IPS-18a (cell line): ENCODE data around the gene TRAF2.

ENCODE experiments used
- H3K27ac ChIP-seq: one replicate; pipeline ENCODE4 v1.5.1; 2013; ENCODE audit warnings: low read length
- H3K27me3 ChIP-seq: one replicate; pipeline ENCODE4 v1.6.1; 2013; ENCODE audit warnings: mild to moderate bottlenecking, low read length; ENCODE audit not compliant: control insufficient read depth, insufficient read depth
- H3K36me3 ChIP-seq: one replicate; pipeline ENCODE4 v1.6.1; 2013; ENCODE audit warnings: low read depth, low read length; ENCODE audit not compliant: control insufficient read depth
- H3K4me1 ChIP-seq: one replicate; pipeline ENCODE4 v1.6.1; 2013; ENCODE audit warnings: low read depth, low read length; ENCODE audit not compliant: control insufficient read depth
- H3K4me3 ChIP-seq: one replicate; pipeline ENCODE4 v1.5.1; 2013; ENCODE audit warnings: low read length
- H3K9ac ChIP-seq: one replicate; pipeline ENCODE4 v1.6.1; 2013; ENCODE audit warnings: mild to moderate bottlenecking, low read length, moderate library complexity
- H3K9me3 ChIP-seq: one replicate; pipeline ENCODE4 v1.6.1; 2013; ENCODE audit warnings: low read depth, low read length; ENCODE audit not compliant: control insufficient read depth

TRAF2 gene

GRCh38 chr9:136970361-136970760, 84.0 kb downstream of the TRAF2 start:
- no peak overlapping the region for H3K9ac ChIP-seq
- no peaks in the 10 kb centered on the region for H3K9me3 ChIP-seq
- H3K4me3 ChIP-seq: no peak overlapping the region

GRCh38 chr9:136971746-136972145, 85.4 kb downstream of the TRAF2 start:
- Histone ChIP-seq H3K9ac (no peak overlapping the region), H3K36me3 (no peaks in the 10 kb centered on the region), H3K9me3 (no peaks in the 10 kb centered on the region), H3K27me3 (peaks cover under 1% of the 10 kb centered on the region), H3K4me3 (no peak overlapping the region), H3K27ac (no peak overlapping the region), H3K4me1 (no peaks in the 10 kb centered on the region)

More at GRCh38 chr9:136970361-136970760, 84.0 kb downstream of the TRAF2 start:
- no peaks in the 10 kb centered on the region for H3K4me1 ChIP-seq
- no peaks in the 10 kb centered on the region for H3K27me3 ChIP-seq
- H3K27ac ChIP-seq: no peak overlapping the region
- no peaks in the 10 kb centered on the region for H3K36me3 ChIP-seq

DNA sequence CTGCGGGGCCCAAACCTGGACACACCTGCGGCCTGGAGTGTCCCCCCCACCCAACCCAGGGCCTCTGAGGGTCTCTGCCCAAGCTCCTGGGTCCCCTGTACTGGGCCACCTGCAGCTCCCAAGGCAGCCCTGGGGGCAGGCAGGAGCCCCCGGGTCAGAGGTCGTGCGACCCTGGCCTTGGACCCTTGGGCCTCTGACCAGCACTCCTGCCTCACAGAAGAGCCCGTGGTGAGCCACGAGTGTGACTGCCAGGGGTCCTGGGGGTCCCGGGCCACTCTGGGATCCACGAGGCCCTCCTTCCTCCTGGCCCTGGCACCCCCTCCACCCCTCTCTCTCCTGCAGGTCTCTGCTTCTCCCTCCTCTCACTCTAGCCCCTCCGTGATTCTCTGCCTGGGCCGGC, 86.0 kb downstream of the TRAF2 start:
- no peak overlapping the region for H3K4me3 ChIP-seq
- H3K9ac ChIP-seq: no peak overlapping the region
- no peaks in the 10 kb centered on the region for H3K9me3 ChIP-seq
- peaks cover 4% of the 10 kb centered on the region for H3K27me3 ChIP-seq
- no peaks in the 10 kb centered on the region for H3K36me3 ChIP-seq
- peaks cover 3% of the 10 kb centered on the region for H3K4me1 ChIP-seq
- H3K27ac ChIP-seq: no peak overlapping the region

- H3K4me1 ChIP-seq: peaks cover 3% of the 10 kb centered on the region
- H3K4me3 ChIP-seq: no peak overlapping the region
- H3K27ac ChIP-seq: no peak overlapping the region
- no peaks in the 10 kb centered on the region for H3K36me3 ChIP-seq
- no peak overlapping the region for H3K9ac ChIP-seq
- H3K9me3 ChIP-seq: no peaks in the 10 kb centered on the region
- peaks cover 4% of the 10 kb centered on the region for H3K27me3 ChIP-seq
These were observed 86.4 kb downstream of the TRAF2 start for GRCh38 chr9:136972743-136973142.

- Histone ChIP-seq H3K4me3 (no peak overlapping the region), H3K4me1 (peaks cover 3% of the 10 kb centered on the region), H3K27ac (no peak overlapping the region)
These were observed 87.6 kb downstream of the TRAF2 start for GRCh38 chr9:136973618-136974617.

GRCh38 chr9:136974817-136975535, 88.7 kb downstream of the TRAF2 start:
- H3K36me3 ChIP-seq: no peaks in the 10 kb centered on the region
- no peak overlapping the region for H3K27ac ChIP-seq
- H3K27me3 ChIP-seq: peaks cover 4% of the 10 kb centered on the region
- no peak overlapping the region for H3K9ac ChIP-seq
- H3K9me3 ChIP-seq: no peaks in the 10 kb centered on the region
- H3K4me3 ChIP-seq: no peak overlapping the region
- H3K4me1 ChIP-seq: peaks cover 3% of the 10 kb centered on the region

More at GRCh38 chr9:136973618-136974617, 87.6 kb downstream of the TRAF2 start:
- no peaks in the 10 kb centered on the region for H3K9me3 ChIP-seq
- peaks cover 4% of the 10 kb centered on the region for H3K27me3 ChIP-seq
- H3K36me3 ChIP-seq: no peaks in the 10 kb centered on the region
- H3K9ac ChIP-seq: no peak overlapping the region

DNA sequence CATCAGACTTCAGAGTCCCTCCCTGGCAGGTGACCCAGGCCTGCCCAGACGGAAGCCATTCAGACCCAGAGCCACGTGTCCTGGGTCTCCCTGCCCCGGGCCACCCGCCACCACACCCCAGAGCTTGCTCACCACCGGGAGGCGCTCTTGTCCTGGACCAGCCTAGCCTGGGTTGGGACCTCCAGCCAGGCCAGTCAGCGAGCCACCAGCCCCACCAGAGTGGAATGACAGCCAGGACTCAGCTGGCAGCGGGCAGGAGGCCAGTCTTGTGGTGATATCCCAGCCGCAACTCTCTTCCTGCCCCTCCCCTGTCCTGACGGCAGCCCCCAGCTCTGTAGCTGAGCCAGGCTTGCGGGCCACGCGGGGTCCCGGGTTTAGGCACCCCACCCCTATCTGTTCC, 89.3 kb downstream of the TRAF2 start:
- H3K4me3 ChIP-seq: no peak overlapping the region
- H3K9ac ChIP-seq: no peak overlapping the region
- H3K4me1 ChIP-seq: peaks cover 3% of the 10 kb centered on the region
- H3K36me3 ChIP-seq: no peaks in the 10 kb centered on the region
- peaks cover 4% of the 10 kb centered on the region for H3K27me3 ChIP-seq
- H3K9me3 ChIP-seq: no peaks in the 10 kb centered on the region
- H3K27ac ChIP-seq: no peak overlapping the region
